Breast epithelium (tissue), 3 donors: ENCODE measurements around the gene FOXK1.

Source experiments
- POLR2A ChIP-seq: fragments of 450-650 bp; IDR thresholded peaks from one replicate; pipeline ENCODE4 v1.6.1; 2016; ENCODE audit warnings: antibody characterized with exemption, mild to moderate bottlenecking, moderate library complexity
- TF ChIP-seq, protein P1 (sequence below), 3 donors: fragments of 450-650 bp; IDR thresholded peaks; one replicate each; pipeline ENCODE4 v1.5.1; 2016 to 2017; ENCODE audit warnings: antibody characterized with exemption in 3 of 3, mild to moderate bottlenecking in 3 of 3, moderate library complexity in 3 of 3

DNA sequence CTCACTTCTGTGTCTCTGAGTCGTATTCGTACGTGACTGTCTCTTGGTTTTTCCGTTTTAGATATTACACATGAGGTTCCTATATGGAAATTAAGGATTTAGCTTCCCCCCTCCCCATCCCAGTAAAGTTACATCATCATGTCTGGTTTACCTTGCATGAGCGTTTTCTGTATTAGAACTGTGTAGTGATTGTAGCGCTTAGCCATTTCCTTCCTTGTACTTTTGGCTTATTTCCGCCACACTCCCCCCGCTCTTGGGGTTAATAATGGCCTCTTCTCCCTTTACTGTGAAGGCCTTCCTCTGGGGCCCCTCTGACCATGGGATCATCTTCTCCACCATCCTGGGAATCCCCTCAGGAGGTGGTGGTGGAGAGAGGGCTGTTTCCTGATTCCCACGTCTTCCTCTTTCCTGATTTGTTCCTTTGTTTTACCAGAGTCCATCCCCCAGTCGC is 66.2 kb downstream of the FOXK1 start:
- no peak for TF ChIP-seq POLR2A
- TF ChIP-seq, protein P1, sequence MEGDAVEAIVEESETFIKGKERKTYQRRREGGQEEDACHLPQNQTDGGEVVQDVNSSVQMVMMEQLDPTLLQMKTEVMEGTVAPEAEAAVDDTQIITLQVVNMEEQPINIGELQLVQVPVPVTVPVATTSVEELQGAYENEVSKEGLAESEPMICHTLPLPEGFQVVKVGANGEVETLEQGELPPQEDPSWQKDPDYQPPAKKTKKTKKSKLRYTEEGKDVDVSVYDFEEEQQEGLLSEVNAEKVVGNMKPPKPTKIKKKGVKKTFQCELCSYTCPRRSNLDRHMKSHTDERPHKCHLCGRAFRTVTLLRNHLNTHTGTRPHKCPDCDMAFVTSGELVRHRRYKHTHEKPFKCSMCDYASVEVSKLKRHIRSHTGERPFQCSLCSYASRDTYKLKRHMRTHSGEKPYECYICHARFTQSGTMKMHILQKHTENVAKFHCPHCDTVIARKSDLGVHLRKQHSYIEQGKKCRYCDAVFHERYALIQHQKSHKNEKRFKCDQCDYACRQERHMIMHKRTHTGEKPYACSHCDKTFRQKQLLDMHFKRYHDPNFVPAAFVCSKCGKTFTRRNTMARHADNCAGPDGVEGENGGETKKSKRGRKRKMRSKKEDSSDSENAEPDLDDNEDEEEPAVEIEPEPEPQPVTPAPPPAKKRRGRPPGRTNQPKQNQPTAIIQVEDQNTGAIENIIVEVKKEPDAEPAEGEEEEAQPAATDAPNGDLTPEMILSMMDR (IDR thresholded peaks at IDR 0.05), result no peak
